Measurements from ENCODE around the gene TRPM8.

DNA sequence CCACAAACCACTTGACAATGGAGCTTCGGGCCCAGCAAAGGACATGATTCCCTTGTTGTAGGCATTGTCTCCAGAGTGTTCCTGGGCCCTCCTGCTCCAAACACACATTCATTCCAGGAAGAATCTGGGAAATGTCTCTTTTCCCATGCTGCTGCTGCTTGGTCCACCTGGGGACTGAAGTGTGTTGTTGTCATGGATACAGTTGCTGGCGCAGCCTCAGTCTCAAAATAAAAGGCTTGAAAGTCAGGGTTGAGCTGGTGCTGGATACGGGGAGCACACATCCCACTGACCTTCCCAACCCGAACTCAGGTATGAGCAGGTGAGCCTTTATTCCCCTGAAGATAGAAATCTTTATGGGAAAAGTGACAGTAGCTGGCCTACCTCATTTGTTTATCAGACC is 102.7 kb downstream of the TRPM8 start:
- TF ChIP-seq, protein P1, sequence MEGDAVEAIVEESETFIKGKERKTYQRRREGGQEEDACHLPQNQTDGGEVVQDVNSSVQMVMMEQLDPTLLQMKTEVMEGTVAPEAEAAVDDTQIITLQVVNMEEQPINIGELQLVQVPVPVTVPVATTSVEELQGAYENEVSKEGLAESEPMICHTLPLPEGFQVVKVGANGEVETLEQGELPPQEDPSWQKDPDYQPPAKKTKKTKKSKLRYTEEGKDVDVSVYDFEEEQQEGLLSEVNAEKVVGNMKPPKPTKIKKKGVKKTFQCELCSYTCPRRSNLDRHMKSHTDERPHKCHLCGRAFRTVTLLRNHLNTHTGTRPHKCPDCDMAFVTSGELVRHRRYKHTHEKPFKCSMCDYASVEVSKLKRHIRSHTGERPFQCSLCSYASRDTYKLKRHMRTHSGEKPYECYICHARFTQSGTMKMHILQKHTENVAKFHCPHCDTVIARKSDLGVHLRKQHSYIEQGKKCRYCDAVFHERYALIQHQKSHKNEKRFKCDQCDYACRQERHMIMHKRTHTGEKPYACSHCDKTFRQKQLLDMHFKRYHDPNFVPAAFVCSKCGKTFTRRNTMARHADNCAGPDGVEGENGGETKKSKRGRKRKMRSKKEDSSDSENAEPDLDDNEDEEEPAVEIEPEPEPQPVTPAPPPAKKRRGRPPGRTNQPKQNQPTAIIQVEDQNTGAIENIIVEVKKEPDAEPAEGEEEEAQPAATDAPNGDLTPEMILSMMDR (IDR thresholded peaks at IDR 0.05) = no peak
- no peak for TF ChIP-seq POLR2AphosphoS5 (IDR thresholded peaks at IDR 0.05)

All from stomach (tissue), 4 donors.